GM23338 (cell line): ENCODE measurements around the gene FAM241B. TPM values are rescaled to one million over a fixed set of nuclear protein-coding genes. Genes with fewer than 3 reads are reported as not detected.
A peak's percentile ranks its signal among the peaks of the same experiment; 100 is the strongest.

Source experiments
- ATAC-seq: fragments of 200-7000 bp; cut with Tn5 transposase; 3 replicates; pipeline ENCODE4 v1.9.1; 2020
- DNase-seq: peaks from one replicate; pipeline ENCODE4 v3.0.0-alpha.2; 2015; ENCODE audit warnings: low spot score
- H2AFZ ChIP-seq: fragments of 200-600 bp; sonication (generic); 2 replicates; pipeline ENCODE4 v1.8.0; 2016; ENCODE audit warnings: antibody characterized with exemption, mild to moderate bottlenecking, moderate library complexity
- H3F3A ChIP-seq: fragments of 200-600 bp; sonication (generic); replicated peaks from 2 replicates; pipeline ENCODE4 v1.8.0; 2017; ENCODE audit warnings: antibody characterized with exemption, mixed run types, low read depth
- H3K27ac ChIP-seq: fragments of 200-600 bp; sonication (generic); 2 replicates; pipeline ENCODE4 v1.6.1; 2016; ENCODE audit warnings: low read depth
- H3K27me3 ChIP-seq: fragments of 200-600 bp; sonication (generic); 2 replicates; pipeline ENCODE4 v1.8.0; 2016; ENCODE audit warnings: mild to moderate bottlenecking, mixed run types, moderate library complexity; ENCODE audit not compliant: insufficient read depth
- H3K36me3 ChIP-seq: fragments of 200-600 bp; sonication (generic); 2 replicates; pipeline ENCODE4 v1.8.0; 2016; ENCODE audit warnings: mild to moderate bottlenecking; ENCODE audit not compliant: insufficient read depth
- H3K4me1 ChIP-seq: fragments of 200-600 bp; sonication (generic); 2 replicates; pipeline ENCODE4 v1.8.0; 2016; ENCODE audit warnings: mild to moderate bottlenecking, moderate library complexity; ENCODE audit not compliant: insufficient read depth
- H3K4me2 ChIP-seq: fragments of 200-600 bp; sonication (generic); 2 replicates; pipeline ENCODE4 v1.7.1; 2017; ENCODE audit warnings: mixed run types
- H3K4me3 ChIP-seq: fragments of 200-600 bp; sonication (generic); 2 replicates; pipeline ENCODE4 v1.6.1; 2016; ENCODE audit warnings: mixed run types
- H3K79me2 ChIP-seq: fragments of 200-600 bp; sonication (generic); replicated peaks from 2 replicates; pipeline ENCODE4 v1.8.0; 2017; ENCODE audit warnings: mild to moderate bottlenecking; ENCODE audit not compliant: insufficient read depth
- H3K9me2 ChIP-seq: fragments of 200-600 bp; sonication (generic); 2 replicates; pipeline ENCODE4 v1.8.0; 2017; ENCODE audit not compliant: insufficient read depth
- H4K20me1 ChIP-seq: fragments of 200-600 bp; sonication (generic); replicated peaks from 2 replicates; pipeline ENCODE4 v1.8.0; 2017; ENCODE audit warnings: mild to moderate bottlenecking; ENCODE audit not compliant: insufficient read depth
- H3K27ac Mint-ChIP-seq: 2 replicates; pipeline ENCODE4 v1.8.0; 2020; ENCODE audit warnings: inconsistent platforms, mild to moderate bottlenecking, moderate library complexity, mixed read lengths
- H3K27me3 Mint-ChIP-seq: 3 replicates; pipeline ENCODE4 v1.8.0; 2022; ENCODE audit warnings: low read depth, mild to moderate bottlenecking, moderate library complexity, mixed read lengths, inconsistent platforms; ENCODE audit not compliant: insufficient read depth, poor library complexity
- H3K36me3 Mint-ChIP-seq: 3 replicates; pipeline ENCODE4 v1.8.0; 2021; ENCODE audit warnings: low read depth, mild to moderate bottlenecking, inconsistent platforms, moderate library complexity, mixed read lengths
- H3K4me1 Mint-ChIP-seq: 3 replicates; pipeline ENCODE4 v1.8.0; 2020; ENCODE audit warnings: mild to moderate bottlenecking, inconsistent platforms, mixed read lengths
- H3K4me3 Mint-ChIP-seq: 3 replicates; pipeline ENCODE4 v1.8.0; 2021; ENCODE audit warnings: moderate library complexity, mild to moderate bottlenecking, inconsistent platforms, mixed read lengths
- H3K9me3 Mint-ChIP-seq: 3 replicates; pipeline ENCODE4 v1.8.0; 2020; ENCODE audit warnings: moderate library complexity, mild to moderate bottlenecking, inconsistent platforms, mixed read lengths
- CREB1 ChIP-seq: fragments of 250-450 bp; sonication (Bioruptor Pico); IDR thresholded peaks from 2 replicates; pipeline ENCODE4 v1.5.0; 2020; ENCODE audit warnings: low read depth, mild to moderate bottlenecking, moderate library complexity
- EZH2 ChIP-seq: fragments of 200-600 bp; sonication (generic); IDR thresholded peaks from one replicate; pipeline ENCODE4 v1.8.0; 2017; ENCODE audit warnings: antibody characterized with exemption, mild to moderate bottlenecking, low read depth; ENCODE audit not compliant: unreplicated experiment
- EZH2phosphoT487 ChIP-seq: fragments of 200-600 bp; sonication (generic); IDR thresholded peaks from one replicate; pipeline ENCODE4 v1.8.1; 2018; ENCODE audit warnings: antibody characterized with exemption; ENCODE audit not compliant: unreplicated experiment
- JUNB ChIP-seq: IDR thresholded peaks from one replicate; pipeline ENCODE4 v1.6.1; 2016; ENCODE audit warnings: antibody characterized with exemption; ENCODE audit not compliant: unreplicated experiment
- NANOG ChIP-seq: IDR thresholded peaks from 2 replicates; pipeline ENCODE4 v1.6.1; 2016; ENCODE audit warnings: antibody characterized with exemption, borderline replicate concordance
- POLR2AphosphoS5 ChIP-seq: IDR thresholded peaks from 2 replicates; pipeline ENCODE4 v1.6.1; 2016; ENCODE audit warnings: antibody characterized with exemption, low read depth
- ZNF114 ChIP-seq: fragments of 250-450 bp; sonication (Bioruptor Pico); IDR thresholded peaks from 2 replicates; pipeline ENCODE4 v1.5.0; 2020; ENCODE audit warnings: mild to moderate bottlenecking, moderate library complexity
- ZNF331 ChIP-seq: fragments of 250-450 bp; sonication (Bioruptor Pico); IDR thresholded peaks from 2 replicates; pipeline ENCODE4 v1.5.0; 2020; ENCODE audit warnings: low read depth, mild to moderate bottlenecking, moderate library complexity
- polyA plus RNA-seq: library from polyadenylated mRNA; unstranded; fragments of >200 nt; fragmentation: Nextera tagmentation; extraction: Ambion mirVana; gene quantifications from 2 replicates; pipeline ENCODE4 v1.2.1, GENCODE V29; 2016
- total RNA-seq: library from RNA; depleted of rRNA; stranded (reverse); fragments of >200 nt; shearing (Covaris generic); gene quantifications from 2 replicates; pipeline ENCODE4 v1.2.3, GENCODE V29; 2014
- TF ChIP-seq, protein P1 (sequence below), 2 experiments: fragments of 200-600 bp in 1 of 2; sonication (generic) in 1 of 2; conservative IDR thresholded peaks; 2 replicates each; pipeline versions ENCODE4 v1.5.1 to v1.6.1; 2016 to 2017; ENCODE audit warnings: antibody characterized with exemption in 2 of 2, low read depth in 2 of 2, mild to moderate bottlenecking in 2 of 2, moderate library complexity in 1 of 2
- TF ChIP-seq, protein P2 (sequence below): fragments of 250-450 bp; sonication (Bioruptor Pico); IDR thresholded peaks from 2 replicates; pipeline ENCODE4 v1.5.0; 2020; ENCODE audit warnings: mild to moderate bottlenecking, moderate library complexity

Gene FAM241B
- total and polyA plus RNA-seq, 2 experiments from 2014 or later = 6.7 to 28.3 TPM

DNA sequence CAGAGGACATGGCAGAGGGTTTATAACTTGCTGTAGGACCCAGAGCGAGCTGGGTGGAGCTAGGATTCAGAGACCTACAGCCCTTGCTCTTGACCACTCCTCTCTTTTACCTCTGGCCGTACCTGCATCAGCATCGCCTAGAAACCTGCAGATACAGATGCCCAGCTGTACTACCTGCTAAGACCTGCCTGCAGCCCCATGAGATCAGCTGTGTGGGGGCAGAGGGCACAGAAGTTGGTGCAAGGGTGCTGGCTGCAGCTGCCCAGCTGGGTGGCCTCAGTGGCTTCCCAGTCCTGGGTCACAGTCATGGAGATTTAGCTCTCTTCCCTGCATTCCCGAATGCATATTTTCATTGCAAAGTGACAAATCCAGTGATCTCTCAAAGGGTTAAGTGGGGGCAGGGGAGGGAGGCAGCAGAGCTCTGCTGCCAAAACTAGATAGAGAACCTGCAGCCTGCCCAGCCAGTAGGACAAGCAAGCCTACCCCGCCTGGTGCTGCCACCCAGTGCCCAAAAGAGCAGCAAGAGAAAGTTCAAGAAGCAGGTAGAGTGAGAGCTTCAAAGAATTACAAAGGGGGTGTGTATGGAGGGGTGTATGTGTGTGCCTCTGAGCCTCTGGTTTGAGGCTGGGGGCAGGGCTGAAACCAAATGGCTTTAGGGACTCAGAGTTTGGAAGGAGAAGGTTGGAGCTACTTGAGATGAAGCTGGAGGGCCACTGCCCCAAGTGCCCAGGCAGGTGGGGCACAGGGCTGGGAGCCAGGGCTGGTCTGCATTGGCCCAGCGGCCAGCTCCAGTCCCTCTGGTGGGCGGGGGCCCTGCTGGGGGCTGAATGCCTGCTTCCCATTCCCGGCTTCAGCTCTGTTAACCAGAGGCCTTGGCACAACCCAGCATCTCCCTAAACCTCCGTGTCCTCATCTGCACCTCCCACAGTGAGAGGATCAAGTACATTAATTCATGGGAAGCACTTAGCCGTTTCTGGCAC, 6.9 kb downstream of the FAM241B start:
- ATAC-seq (peak; percentile 74), DNase-seq (peak; percentile 70)
- Histone ChIP-seq H3F3A (no peaks in the 10 kb centered on the region), H4K20me1 (no peaks in the 10 kb centered on the region), H3K4me2 (no peak overlapping the region), H3K9me2 (no peaks in the 10 kb centered on the region), H3K4me3 (no peak overlapping the region), H3K36me3 (no peaks in the 10 kb centered on the region), H3K4me1 (peaks cover 4% of the 10 kb centered on the region; the same call in 1 of the 2 replicates), H3K27me3 (no peaks in the 10 kb centered on the region), H2AFZ (no peak overlapping the region), H3K79me2 (no peaks in the 10 kb centered on the region), H3K27ac (no peak overlapping the region)
- H3K9me3 Mint-ChIP-seq = no peaks in the 10 kb centered on the region; the same call in 2 of the 3 replicates
- no peak for TF ChIP-seq ZNF114
- TF ChIP-seq, protein P1, sequence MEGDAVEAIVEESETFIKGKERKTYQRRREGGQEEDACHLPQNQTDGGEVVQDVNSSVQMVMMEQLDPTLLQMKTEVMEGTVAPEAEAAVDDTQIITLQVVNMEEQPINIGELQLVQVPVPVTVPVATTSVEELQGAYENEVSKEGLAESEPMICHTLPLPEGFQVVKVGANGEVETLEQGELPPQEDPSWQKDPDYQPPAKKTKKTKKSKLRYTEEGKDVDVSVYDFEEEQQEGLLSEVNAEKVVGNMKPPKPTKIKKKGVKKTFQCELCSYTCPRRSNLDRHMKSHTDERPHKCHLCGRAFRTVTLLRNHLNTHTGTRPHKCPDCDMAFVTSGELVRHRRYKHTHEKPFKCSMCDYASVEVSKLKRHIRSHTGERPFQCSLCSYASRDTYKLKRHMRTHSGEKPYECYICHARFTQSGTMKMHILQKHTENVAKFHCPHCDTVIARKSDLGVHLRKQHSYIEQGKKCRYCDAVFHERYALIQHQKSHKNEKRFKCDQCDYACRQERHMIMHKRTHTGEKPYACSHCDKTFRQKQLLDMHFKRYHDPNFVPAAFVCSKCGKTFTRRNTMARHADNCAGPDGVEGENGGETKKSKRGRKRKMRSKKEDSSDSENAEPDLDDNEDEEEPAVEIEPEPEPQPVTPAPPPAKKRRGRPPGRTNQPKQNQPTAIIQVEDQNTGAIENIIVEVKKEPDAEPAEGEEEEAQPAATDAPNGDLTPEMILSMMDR (conservative IDR thresholded peaks at IDR 0.05; ENCODE audit: low read depth in 2 of 2) = peak; percentile 65 to 82
- no peak overlapping the region for H3K4me3 Mint-ChIP-seq
- peaks cover 4% of the 10 kb centered on the region for H3K27me3 Mint-ChIP-seq
- peaks cover 13% of the 10 kb centered on the region; the same call in 2 of the 3 replicates for H3K4me1 Mint-ChIP-seq
- H3K36me3 Mint-ChIP-seq = peaks cover 15% of the 10 kb centered on the region
- no peak overlapping the region for H3K27ac Mint-ChIP-seq

DNA sequence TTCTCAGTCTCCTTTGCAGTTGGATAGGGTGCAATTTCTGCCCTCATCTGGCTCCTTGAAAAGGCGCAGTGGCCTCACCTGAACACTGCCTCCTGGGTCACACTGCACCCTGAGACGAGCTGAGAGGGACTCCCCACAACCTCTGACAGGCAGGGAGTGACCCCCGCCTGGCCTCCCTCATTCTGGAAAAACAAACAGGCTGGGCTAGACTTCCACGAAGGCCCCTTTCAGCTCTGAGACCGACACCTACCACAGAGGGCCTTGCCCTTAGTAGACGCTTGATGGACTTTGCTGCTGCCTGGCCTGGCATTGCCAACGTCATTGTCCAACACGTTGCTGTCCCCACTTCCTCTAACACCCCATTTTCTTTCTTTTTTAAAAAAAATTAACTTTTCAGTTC, 8.6 kb downstream of the FAM241B start:
- H4K20me1 ChIP-seq = no peaks in the 10 kb centered on the region
- H3K27ac Mint-ChIP-seq = no peak overlapping the region
- H3K27me3 ChIP-seq = no peaks in the 10 kb centered on the region
- H3K4me2 ChIP-seq = no peak overlapping the region
- no peak for ATAC-seq
- H3F3A ChIP-seq = no peaks in the 10 kb centered on the region
- H3K9me3 Mint-ChIP-seq = no peaks in the 10 kb centered on the region; the same call in 2 of the 3 replicates
- H3K4me1 Mint-ChIP-seq = peaks cover 13% of the 10 kb centered on the region; the same call in 2 of the 3 replicates
- peaks cover 4% of the 10 kb centered on the region; the same call in 1 of the 2 replicates for H3K4me1 ChIP-seq
- no peaks in the 10 kb centered on the region for H3K9me2 ChIP-seq
- H3K36me3 ChIP-seq = no peaks in the 10 kb centered on the region
- H3K4me3 Mint-ChIP-seq = no peak overlapping the region
- no peak overlapping the region for H2AFZ ChIP-seq
- H3K27ac ChIP-seq = no peak overlapping the region
- H3K4me3 ChIP-seq = no peak overlapping the region
- no peak for DNase-seq
- H3K79me2 ChIP-seq = no peaks in the 10 kb centered on the region
- H3K27me3 Mint-ChIP-seq = no peaks in the 10 kb centered on the region
- H3K36me3 Mint-ChIP-seq = peaks cover under 1% of the 10 kb centered on the region
- TF ChIP-seq JUNB (no peak), EZH2phosphoT487 (no peak), ZNF331 (CRISPR knock-in tag) (no peak), ZNF114 (no peak), POLR2AphosphoS5 (no peak), NANOG (no peak), EZH2 (no peak), CREB1 (CRISPR knock-in tag) (no peak)
- TF ChIP-seq, protein P2, sequence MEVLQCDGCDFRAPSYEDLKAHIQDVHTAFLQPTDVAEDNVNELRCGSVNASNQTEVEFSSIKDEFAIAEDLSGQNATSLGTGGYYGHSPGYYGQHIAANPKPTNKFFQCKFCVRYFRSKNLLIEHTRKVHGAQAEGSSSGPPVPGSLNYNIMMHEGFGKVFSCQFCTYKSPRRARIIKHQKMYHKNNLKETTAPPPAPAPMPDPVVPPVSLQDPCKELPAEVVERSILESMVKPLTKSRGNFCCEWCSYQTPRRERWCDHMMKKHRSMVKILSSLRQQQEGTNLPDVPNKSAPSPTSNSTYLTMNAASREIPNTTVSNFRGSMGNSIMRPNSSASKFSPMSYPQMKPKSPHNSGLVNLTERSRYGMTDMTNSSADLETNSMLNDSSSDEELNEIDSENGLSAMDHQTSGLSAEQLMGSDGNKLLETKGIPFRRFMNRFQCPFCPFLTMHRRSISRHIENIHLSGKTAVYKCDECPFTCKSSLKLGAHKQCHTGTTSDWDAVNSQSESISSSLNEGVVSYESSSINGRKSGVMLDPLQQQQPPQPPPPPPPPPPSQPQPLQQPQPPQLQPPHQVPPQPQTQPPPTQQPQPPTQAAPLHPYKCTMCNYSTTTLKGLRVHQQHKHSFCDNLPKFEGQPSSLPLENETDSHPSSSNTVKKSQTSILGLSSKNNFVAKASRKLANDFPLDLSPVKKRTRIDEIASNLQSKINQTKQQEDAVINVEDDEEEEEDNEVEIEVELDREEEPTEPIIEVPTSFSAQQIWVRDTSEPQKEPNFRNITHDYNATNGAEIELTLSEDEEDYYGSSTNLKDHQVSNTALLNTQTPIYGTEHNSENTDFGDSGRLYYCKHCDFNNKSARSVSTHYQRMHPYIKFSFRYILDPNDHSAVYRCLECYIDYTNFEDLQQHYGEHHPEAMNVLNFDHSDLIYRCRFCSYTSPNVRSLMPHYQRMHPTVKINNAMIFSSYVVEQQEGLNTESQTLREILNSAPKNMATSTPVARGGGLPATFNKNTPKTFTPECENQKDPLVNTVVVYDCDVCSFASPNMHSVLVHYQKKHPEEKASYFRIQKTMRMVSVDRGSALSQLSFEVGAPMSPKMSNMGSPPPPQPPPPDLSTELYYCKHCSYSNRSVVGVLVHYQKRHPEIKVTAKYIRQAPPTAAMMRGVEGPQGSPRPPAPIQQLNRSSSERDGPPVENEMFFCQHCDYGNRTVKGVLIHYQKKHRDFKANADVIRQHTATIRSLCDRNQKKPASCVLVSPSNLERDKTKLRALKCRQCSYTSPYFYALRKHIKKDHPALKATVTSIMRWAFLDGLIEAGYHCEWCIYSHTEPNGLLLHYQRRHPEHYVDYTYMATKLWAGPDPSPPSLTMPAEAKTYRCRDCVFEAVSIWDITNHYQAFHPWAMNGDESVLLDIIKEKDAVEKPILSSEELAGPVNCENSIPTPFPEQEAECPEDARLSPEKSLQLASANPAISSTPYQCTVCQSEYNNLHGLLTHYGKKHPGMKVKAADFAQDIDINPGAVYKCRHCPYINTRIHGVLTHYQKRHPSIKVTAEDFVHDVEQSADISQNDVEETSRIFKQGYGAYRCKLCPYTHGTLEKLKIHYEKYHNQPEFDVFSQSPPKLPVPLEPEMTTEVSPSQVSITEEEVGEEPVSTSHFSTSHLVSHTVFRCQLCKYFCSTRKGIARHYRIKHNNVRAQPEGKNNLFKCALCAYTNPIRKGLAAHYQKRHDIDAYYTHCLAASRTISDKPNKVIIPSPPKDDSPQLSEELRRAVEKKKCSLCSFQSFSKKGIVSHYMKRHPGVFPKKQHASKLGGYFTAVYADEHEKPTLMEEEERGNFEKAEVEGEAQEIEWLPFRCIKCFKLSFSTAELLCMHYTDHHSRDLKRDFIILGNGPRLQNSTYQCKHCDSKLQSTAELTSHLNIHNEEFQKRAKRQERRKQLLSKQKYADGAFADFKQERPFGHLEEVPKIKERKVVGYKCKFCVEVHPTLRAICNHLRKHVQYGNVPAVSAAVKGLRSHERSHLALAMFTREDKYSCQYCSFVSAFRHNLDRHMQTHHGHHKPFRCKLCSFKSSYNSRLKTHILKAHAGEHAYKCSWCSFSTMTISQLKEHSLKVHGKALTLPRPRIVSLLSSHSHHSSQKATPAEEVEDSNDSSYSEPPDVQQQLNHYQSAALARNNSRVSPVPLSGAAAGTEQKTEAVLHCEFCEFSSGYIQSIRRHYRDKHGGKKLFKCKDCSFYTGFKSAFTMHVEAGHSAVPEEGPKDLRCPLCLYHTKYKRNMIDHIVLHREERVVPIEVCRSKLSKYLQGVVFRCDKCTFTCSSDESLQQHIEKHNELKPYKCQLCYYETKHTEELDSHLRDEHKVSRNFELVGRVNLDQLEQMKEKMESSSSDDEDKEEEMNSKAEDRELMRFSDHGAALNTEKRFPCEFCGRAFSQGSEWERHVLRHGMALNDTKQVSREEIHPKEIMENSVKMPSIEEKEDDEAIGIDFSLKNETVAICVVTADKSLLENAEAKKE (CRISPR knock-in tag) = no peak
- TF ChIP-seq, protein P1 (conservative IDR thresholded peaks at IDR 0.05; ENCODE audit: low read depth in 2 of 2) = no peak
